Keratinocyte (primary cell): ENCODE data around the gene TBC1D30.

Experiments
- CTCF ChIP-seq, 3 experiments: IDR thresholded peaks in 1 of 3; conservative IDR thresholded peaks in 1 of 3; optimal IDR thresholded peaks in 1 of 3; 2 replicates in 2 of 3; 3 replicates in 1 of 3; pipeline versions ENCODE3 to v1.5.1; 2011; ENCODE audit warnings: low read length in 3 of 3, mild to moderate bottlenecking in 3 of 3, moderate library complexity in 2 of 3, control low read depth in 1 of 3, inconsistent platforms in 1 of 3; ENCODE audit not compliant: insufficient read depth in 2 of 3; ENCODE audit errors: extremely low read depth in 1 of 3
- EZH2 ChIP-seq: IDR thresholded peaks from one replicate; pipeline ENCODE4 v1.6.1; 2012; ENCODE audit warnings: inconsistent platforms, mild to moderate bottlenecking, low read length, moderate library complexity

GRCh38 chr12:64912516-64913255 lies 88.2 kb downstream of the TBC1D30 start:
- TF ChIP-seq CTCF (optimal IDR thresholded peaks at IDR 0.05 in 1 of 3, IDR thresholded peaks at IDR 0.05 in 1 of 3, conservative IDR thresholded peaks at IDR 0.05 in 1 of 3; ENCODE audit: extremely low read depth in 1 of 3, insufficient read depth in 2 of 3, low read length in 3 of 3) (no peak), EZH2 (no peak)
